ENCODE measurements around the gene PRDM7. TPM values are rescaled to one million over a fixed set of nuclear protein-coding genes. Genes with fewer than 3 reads are reported as not detected.

PRDM7 gene
- total RNA-seq, 1 experiment from 2014 or later: not detected

GRCh38 chr16:90019543-90020259 is 57.4 kb downstream of the PRDM7 start:
- ATAC-seq (peak; percentile 48), DNase-seq (ENCODE audit: low spot score) (peak; percentile 70)
- Mint-ChIP-seq H3K27ac (peak overlapping the region; percentile 97), H3K36me3 (peaks cover 11% of the 10 kb centered on the region; the same call in 1 of the 2 replicates), H3K4me3 (peak overlapping the region; percentile 82), H3K4me1 (peaks cover 34% of the 10 kb centered on the region), H3K9me3 (no peaks in the 10 kb centered on the region), H3K27me3 (ENCODE audit: low read depth) (no peaks in the 10 kb centered on the region)
- TF ChIP-seq ZNF423 (CRISPR knock-in tag; IDR thresholded peaks at IDR 0.05) (peak; percentile 78), FOXK1 (CRISPR knock-in tag; IDR thresholded peaks at IDR 0.05) (peak; percentile 20; the same call in 1 of the 2 replicates), E2F4 (CRISPR knock-in tag; IDR thresholded peaks at IDR 0.05; ENCODE audit: borderline replicate concordance, low read depth) (peak; percentile 39; the same call in 1 of the 2 replicates), PRRX2 (CRISPR knock-in tag; IDR thresholded peaks at IDR 0.05) (no peak), ETV6 (CRISPR knock-in tag; IDR thresholded peaks at IDR 0.05) (0 out of 2 replicates have a peak, but pooled peaks have one; percentile 57), ZNF425 (CRISPR knock-in tag; conservative IDR thresholded peaks at IDR 0.05) (no peak), AR (CRISPR knock-in tag; IDR thresholded peaks at IDR 0.05) (no peak), SP1 (CRISPR knock-in tag; conservative IDR thresholded peaks at IDR 0.05) (peak; percentile 69; the same call in 1 of the 2 replicates), ESRRA (CRISPR knock-in tag; IDR thresholded peaks at IDR 0.05; ENCODE audit: borderline replicate concordance) (no peak), ZNF281 (CRISPR knock-in tag; IDR thresholded peaks at IDR 0.05) (peak; percentile 54; the same call in 1 of the 2 replicates), NFE2L1 (CRISPR knock-in tag; IDR thresholded peaks at IDR 0.05) (no peak), ARID4B (CRISPR knock-in tag; IDR thresholded peaks at IDR 0.05; ENCODE audit: borderline replicate concordance) (no peak)
- ChIA-PET POLR2A (interaction anchor here (1.0 to 2.6 kb wide), 2 partner anchors 27 to 320 kb away, joined by 3 to 8 read pairs; no protein-coding TSS in a partner anchor), CTCF (interaction anchor here (0.6 to 3.4 kb wide), 15 partner anchors 10 to 96 kb away, joined by 3 to 24 read pairs (median 5); partner anchors contain the start of genes DEF8 and TUBB3)

Data from WTC11 (cell line).